ENCODE data around the gene FOXN3.
"Not testable (repeated sequence)": the region's sequence is repeated elsewhere in the genome, so short reads cannot be mapped to it uniquely, and the experiment has no call there.

FOXN3 gene

GRCh38 chr14:89267163-89267562 lies 149.9 kb downstream of the FOXN3 start:
- no peak for DNase-seq

- DNase-seq: no peak
Measured at GRCh38 chr14:89266754-89267153, 150.3 kb downstream of the FOXN3 start.

GRCh38 chr14:89265234-89265633 lies 151.8 kb downstream of the FOXN3 start:
- DNase-seq: no peak

GRCh38 chr14:89264196-89264800 lies 152.7 kb downstream of the FOXN3 start:
- no peak for DNase-seq

- no peak for DNase-seq
Measured at GRCh38 chr14:89262041-89262440, 155.0 kb downstream of the FOXN3 start.

- no peak for DNase-seq
Measured at GRCh38 chr14:89260898-89261297, 156.1 kb downstream of the FOXN3 start.

GRCh38 chr14:89259951-89260609 lies 157.0 kb downstream of the FOXN3 start:
- no peak for DNase-seq

- no peak for DNase-seq
Measured at GRCh38 chr14:89258728-89259273, 158.2 kb downstream of the FOXN3 start.

GRCh38 chr14:89256951-89257350 lies 160.1 kb downstream of the FOXN3 start:
- no peak for DNase-seq

- DNase-seq: no peak
Measured at GRCh38 chr14:89256283-89256682, 160.8 kb downstream of the FOXN3 start.

GRCh38 chr14:89255852-89256251 lies 161.2 kb downstream of the FOXN3 start:
- DNase-seq: no peak

- no peak for DNase-seq
Measured at GRCh38 chr14:89255012-89255411, 162.0 kb downstream of the FOXN3 start.

GRCh38 chr14:89254166-89254909 lies 162.7 kb downstream of the FOXN3 start:
- no peak for DNase-seq

- peak; percentile 18 for DNase-seq
Measured at GRCh38 chr14:89252887-89253532, 164.0 kb downstream of the FOXN3 start.

- DNase-seq: no peak
Measured at GRCh38 chr14:89251061-89251460, 166.0 kb downstream of the FOXN3 start.

- DNase-seq: not testable (repeated sequence)
Measured at GRCh38 chr14:89250655-89250975, 166.4 kb downstream of the FOXN3 start.

- DNase-seq: no peak
Measured at GRCh38 chr14:89249972-89250654, 166.9 kb downstream of the FOXN3 start.

GRCh38 chr14:89249065-89249695 lies 167.9 kb downstream of the FOXN3 start:
- DNase-seq: no peak

GRCh38 chr14:89248411-89249064 lies 168.5 kb downstream of the FOXN3 start:
- no peak for DNase-seq

- no peak for DNase-seq
Measured at GRCh38 chr14:89247457-89248122, 169.4 kb downstream of the FOXN3 start.

GRCh38 chr14:89246290-89246689 lies 170.7 kb downstream of the FOXN3 start:
- DNase-seq: no peak
